ENCODE results near the gene TSPAN14.

- TF ChIP-seq CTCF (conservative IDR thresholded peaks at IDR 0.05; ENCODE audit: low read depth, low read length) (no peak), EZH2phosphoT487 (IDR thresholded peaks at IDR 0.05; ENCODE audit: borderline replicate concordance, low read length) (no peak)
Observed at GRCh38 chr10:80411267-80411668, 42.8 kb upstream of the TSPAN14 start.

Data from PC-3 (cell line).